H7 (cell line): Measurements from ENCODE around the gene ZNF337. TPM values are rescaled to one million over a fixed set of nuclear protein-coding genes. Genes with fewer than 3 reads are reported as not detected.
"Not testable (repeated sequence)": the region's sequence is repeated elsewhere in the genome, so short reads cannot be mapped to it uniquely, and the experiment has no call there.

ENCODE experiments used
- DNase-seq: peaks from one replicate; pipeline ENCODE4 v3.0.0; 2012
- H3K27me3 ChIP-seq: 2 replicates; pipeline ENCODE4 v1.6.0; 2011; ENCODE audit warnings: mild to moderate bottlenecking, low read length; ENCODE audit not compliant: control insufficient read depth, insufficient read depth
- H3K36me3 ChIP-seq: replicated peaks from 2 replicates; pipeline ENCODE4 v1.5.1; 2011; ENCODE audit warnings: low read length; ENCODE audit not compliant: control insufficient read depth, insufficient read depth
- H3K4me3 ChIP-seq: 2 replicates; pipeline ENCODE4 v1.5.1; 2011; ENCODE audit warnings: low read depth, mild to moderate bottlenecking, control low read depth, low read length, moderate library complexity; ENCODE audit not compliant: insufficient read depth
- total RNA-seq: library from RNA; depleted of rRNA; stranded (reverse); fragments of >200 nt; shearing (Covaris generic); gene quantifications from 2 replicates; pipeline ENCODE4 v1.2.3, GENCODE V29; 2014

Gene ZNF337
- total RNA-seq, 1 experiment from 2014 or later: 5.7 TPM

GRCh38 chr20:25707695-25708094 is 11.0 kb upstream of the ZNF337 start:
- Histone ChIP-seq H3K27me3 (no peaks in the 10 kb centered on the region), H3K36me3 (no peaks in the 10 kb centered on the region), H3K4me3 (no peak overlapping the region)
- DNase-seq: no peak

GRCh38 chr20:25706793-25707192 is 10.1 kb upstream of the ZNF337 start:
- Histone ChIP-seq H3K36me3 (no peaks in the 10 kb centered on the region), H3K4me3 (no peak overlapping the region), H3K27me3 (no peaks in the 10 kb centered on the region)
- DNase-seq: no peak

- no peak for DNase-seq
- Histone ChIP-seq H3K4me3 (no peak overlapping the region), H3K27me3 (no peaks in the 10 kb centered on the region), H3K36me3 (no peaks in the 10 kb centered on the region)
Measured at GRCh38 chr20:25705830-25706351, 9.2 kb upstream of the ZNF337 start.

GRCh38 chr20:25704303-25704702 is 7.7 kb upstream of the ZNF337 start:
- H3K36me3 ChIP-seq, H3K4me3 ChIP-seq, H3K27me3 ChIP-seq, DNase-seq: not testable (repeated sequence)

- H3K36me3 ChIP-seq, DNase-seq, H3K27me3 ChIP-seq, H3K4me3 ChIP-seq: not testable (repeated sequence)
Measured at GRCh38 chr20:25700835-25701234, 4.2 kb upstream of the ZNF337 start.

- DNase-seq: no peak
- Histone ChIP-seq H3K4me3 (no peak overlapping the region), H3K36me3 (no peaks in the 10 kb centered on the region), H3K27me3 (no peaks in the 10 kb centered on the region)
Measured at GRCh38 chr20:25699914-25700313, 3.3 kb upstream of the ZNF337 start.

GRCh38 chr20:25697132-25697446 is 436 bp upstream of the ZNF337 start:
- no peaks in the 10 kb centered on the region for H3K36me3 ChIP-seq
- peak overlapping the region; percentile 89 for H3K4me3 ChIP-seq
- H3K27me3 ChIP-seq: no peaks in the 10 kb centered on the region
- DNase-seq: no peak

- Histone ChIP-seq H3K36me3 (no peaks in the 10 kb centered on the region), H3K27me3 (no peaks in the 10 kb centered on the region), H3K4me3 (peak overlapping the region; percentile 89)
- DNase-seq: peak; percentile 53
Measured at GRCh38 chr20:25695532-25696370, 902 bp downstream of the ZNF337 start.

- Histone ChIP-seq H3K36me3 (no peaks in the 10 kb centered on the region), H3K27me3 (no peaks in the 10 kb centered on the region), H3K4me3 (no peak overlapping the region)
- no peak for DNase-seq
Measured at GRCh38 chr20:25692499-25692898, 4.2 kb downstream of the ZNF337 start.

GRCh38 chr20:25690427-25690826 is 6.2 kb downstream of the ZNF337 start:
- Histone ChIP-seq H3K36me3 (no peaks in the 10 kb centered on the region; the same call in 1 of the 2 replicates), H3K27me3 (no peaks in the 10 kb centered on the region), H3K4me3 (no peak overlapping the region)
- DNase-seq: no peak

GRCh38 chr20:25686081-25687067 is 10.3 kb downstream of the ZNF337 start:
- Histone ChIP-seq H3K27me3 (no peaks in the 10 kb centered on the region), H3K4me3 (no peak overlapping the region), H3K36me3 (peaks cover 2% of the 10 kb centered on the region; the same call in 1 of the 2 replicates)
- no peak for DNase-seq

- Histone ChIP-seq H3K27me3 (no peaks in the 10 kb centered on the region), H3K36me3 (peaks cover 2% of the 10 kb centered on the region; the same call in 1 of the 2 replicates), H3K4me3 (no peak overlapping the region)
- peak; percentile 52 for DNase-seq
Measured at GRCh38 chr20:25685276-25686080, 11.2 kb downstream of the ZNF337 start.

GRCh38 chr20:25683826-25684225 is 12.8 kb downstream of the ZNF337 start:
- not testable (repeated sequence) for H3K4me3 ChIP-seq, DNase-seq, H3K36me3 ChIP-seq, H3K27me3 ChIP-seq

GRCh38 chr20:25683050-25683449 is 13.6 kb downstream of the ZNF337 start:
- H3K36me3 ChIP-seq: peaks cover 2% of the 10 kb centered on the region; the same call in 1 of the 2 replicates
- no peak overlapping the region for H3K4me3 ChIP-seq
- H3K27me3 ChIP-seq: no peaks in the 10 kb centered on the region
- no peak for DNase-seq
